Erythroblast (primary cell): ENCODE data around the gene HLA-DOA.

ENCODE experiments used
- GATA1 ChIP-seq: IDR thresholded peaks from 2 replicates; pipeline ENCODE4 v1.6.1; 2011; ENCODE audit warnings: low read depth, mild to moderate bottlenecking, control low read depth, low read length, moderate library complexity
- POLR2A ChIP-seq: IDR thresholded peaks from 2 replicates; pipeline ENCODE4 v1.6.1; 2011; ENCODE audit warnings: mild to moderate bottlenecking, low read length

DNA sequence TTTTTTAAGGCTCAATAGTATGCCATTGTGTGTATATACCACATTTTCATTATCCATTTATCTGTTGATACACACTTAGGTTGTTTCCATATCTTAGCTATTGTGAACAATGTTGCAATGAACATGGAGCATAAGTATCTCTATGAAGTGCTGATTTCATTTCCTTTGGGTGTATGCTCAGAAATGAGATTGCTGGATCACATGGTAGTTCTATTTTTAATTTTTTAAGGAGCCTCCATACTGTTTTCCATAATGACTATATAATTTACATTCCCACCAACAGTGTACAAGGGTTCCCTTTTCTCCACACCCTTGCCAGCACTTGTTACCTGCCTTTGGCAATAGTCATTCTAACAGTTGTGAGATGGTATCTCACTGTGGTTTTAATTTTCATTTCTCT lies 15.1 kb upstream of the HLA-DOA start:
- TF ChIP-seq POLR2A = no peak
- TF ChIP-seq GATA1 = no peak
